Tibial nerve (tissue), 4 donors: ENCODE data around the gene PAPOLA.

Experiments used
- EP300 ChIP-seq, 2 donors: sonication (generic); formaldehyde crosslinking; IDR thresholded peaks; one replicate each; pipeline ENCODE4 v1.6.1; 2017; ENCODE audit warnings: antibody characterized with exemption in 2 of 2, mild to moderate bottlenecking in 1 of 2
- TF ChIP-seq, protein P1 (sequence below), 5 experiments: fragments of 200-600 bp in 3 of 5; fragments of 450-650 bp in 2 of 5; sonication (generic) in 3 of 5; IDR thresholded peaks; one replicate each; pipeline ENCODE4 v1.5.1; 2016 to 2019; ENCODE audit warnings: antibody characterized with exemption in 5 of 5, mild to moderate bottlenecking in 3 of 5, moderate library complexity in 2 of 5

DNA sequence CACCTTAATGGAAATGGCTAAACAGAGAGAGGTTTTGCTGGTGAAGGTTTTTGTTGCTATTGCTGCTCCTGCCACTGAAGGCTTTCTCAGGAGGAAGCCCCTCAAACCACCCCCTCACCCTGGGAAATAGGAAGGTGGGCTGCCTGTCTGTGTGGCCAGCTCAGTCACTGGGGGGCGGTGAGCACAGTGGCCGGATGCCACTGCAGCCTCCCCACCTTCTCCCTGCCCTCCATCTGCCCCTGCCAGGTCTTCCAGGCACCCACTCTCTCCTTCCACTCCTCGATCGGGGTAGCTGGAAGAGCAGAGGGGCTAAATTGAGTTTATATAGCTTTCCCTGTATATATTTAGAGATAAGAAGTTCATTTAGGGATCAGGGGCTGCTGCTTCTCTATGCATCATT lies 80.8 kb downstream of the PAPOLA start:
- TF ChIP-seq EP300 (IDR thresholded peaks at IDR 0.05) = no peak
- TF ChIP-seq, protein P1, sequence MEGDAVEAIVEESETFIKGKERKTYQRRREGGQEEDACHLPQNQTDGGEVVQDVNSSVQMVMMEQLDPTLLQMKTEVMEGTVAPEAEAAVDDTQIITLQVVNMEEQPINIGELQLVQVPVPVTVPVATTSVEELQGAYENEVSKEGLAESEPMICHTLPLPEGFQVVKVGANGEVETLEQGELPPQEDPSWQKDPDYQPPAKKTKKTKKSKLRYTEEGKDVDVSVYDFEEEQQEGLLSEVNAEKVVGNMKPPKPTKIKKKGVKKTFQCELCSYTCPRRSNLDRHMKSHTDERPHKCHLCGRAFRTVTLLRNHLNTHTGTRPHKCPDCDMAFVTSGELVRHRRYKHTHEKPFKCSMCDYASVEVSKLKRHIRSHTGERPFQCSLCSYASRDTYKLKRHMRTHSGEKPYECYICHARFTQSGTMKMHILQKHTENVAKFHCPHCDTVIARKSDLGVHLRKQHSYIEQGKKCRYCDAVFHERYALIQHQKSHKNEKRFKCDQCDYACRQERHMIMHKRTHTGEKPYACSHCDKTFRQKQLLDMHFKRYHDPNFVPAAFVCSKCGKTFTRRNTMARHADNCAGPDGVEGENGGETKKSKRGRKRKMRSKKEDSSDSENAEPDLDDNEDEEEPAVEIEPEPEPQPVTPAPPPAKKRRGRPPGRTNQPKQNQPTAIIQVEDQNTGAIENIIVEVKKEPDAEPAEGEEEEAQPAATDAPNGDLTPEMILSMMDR (IDR thresholded peaks at IDR 0.05) = no peak
